HL-60 (cell line): ENCODE measurements around the gene XAB2.

Experiments
- DNase-seq, 2 experiments: peaks; one replicate each; pipeline ENCODE4 v3.0.0-alpha.2; 2010 to 2020; ENCODE audit warnings: low read depth in 1 of 2, low spot score in 1 of 2
- H3K27ac ChIP-seq: fragments of 250-450 bp; sonication (Bioruptor Pico); replicated peaks from 2 replicates; pipeline ENCODE4 v1.5.1; 2020; ENCODE audit warnings: mild to moderate bottlenecking, moderate library complexity
- H3K27me3 ChIP-seq: fragments of 250-450 bp; sonication (Bioruptor Pico); 2 replicates; pipeline ENCODE4 v1.5.1; 2021; ENCODE audit warnings: mild to moderate bottlenecking, moderate library complexity; ENCODE audit not compliant: insufficient read depth, poor library complexity, severe bottlenecking
- H3K4me3 ChIP-seq: replicated peaks from 2 replicates; pipeline ENCODE4 v1.5.1; 2011; ENCODE audit warnings: mild to moderate bottlenecking, control low read depth, low read length; ENCODE audit not compliant: insufficient read depth
- CTCF ChIP-seq: IDR thresholded peaks from one replicate; pipeline ENCODE4 v1.5.1; 2011; ENCODE audit warnings: low read length, control low read depth, inconsistent platforms; ENCODE audit not compliant: insufficient read depth
- GABPA ChIP-seq: IDR thresholded peaks from 2 replicates; pipeline ENCODE4 v1.6.1; 2012; ENCODE audit warnings: low read depth
- POLR2AphosphoS5 ChIP-seq: IDR thresholded peaks from 2 replicates; pipeline ENCODE4 v1.6.1; 2012; ENCODE audit warnings: low read depth
- REST ChIP-seq: IDR thresholded peaks from 2 replicates; pipeline ENCODE4 v1.6.1; 2012; ENCODE audit warnings: low read depth; ENCODE audit not compliant: insufficient replicate concordance
- SPI1 ChIP-seq: IDR thresholded peaks from 2 replicates; pipeline ENCODE4 v1.6.1; 2012; ENCODE audit warnings: low read depth, mild to moderate bottlenecking, borderline replicate concordance

Gene XAB2

GRCh38 chr19:7619671-7620441 is 9.5 kb downstream of the XAB2 start:
- Histone ChIP-seq H3K27me3 (no peaks in the 10 kb centered on the region), H3K27ac (no peak overlapping the region), H3K4me3 (no peak overlapping the region)
- no peak for DNase-seq
- TF ChIP-seq SPI1 (no peak), GABPA (no peak), CTCF (no peak), REST (no peak), POLR2AphosphoS5 (no peak)

GRCh38 chr19:7618771-7619510 is 10.4 kb downstream of the XAB2 start:
- Histone ChIP-seq H3K4me3 (no peak overlapping the region), H3K27me3 (no peaks in the 10 kb centered on the region), H3K27ac (no peak overlapping the region)
- no peak for DNase-seq
- TF ChIP-seq REST (no peak), CTCF (no peak), GABPA (no peak), POLR2AphosphoS5 (no peak), SPI1 (no peak)

- Histone ChIP-seq H3K4me3 (no peak overlapping the region), H3K27ac (no peak overlapping the region), H3K27me3 (no peaks in the 10 kb centered on the region)
- no peak for DNase-seq
- TF ChIP-seq POLR2AphosphoS5 = no peak
- TF ChIP-seq GABPA = no peak
- no peak for TF ChIP-seq SPI1
- no peak for TF ChIP-seq CTCF
- no peak for TF ChIP-seq REST
Measured at GRCh38 chr19:7618348-7618747, 11.0 kb downstream of the XAB2 start.
